CD4-positive, alpha-beta T cell treated with Interleukin-4 for 1 hour (primary cell): ENCODE data around the gene IQSEC2.

Experiments used
- DNase-seq, 2 donors: peaks; one replicate each; pipeline ENCODE4 v3.0.0-alpha.2; 2020 to 2022

IQSEC2 gene

DNA sequence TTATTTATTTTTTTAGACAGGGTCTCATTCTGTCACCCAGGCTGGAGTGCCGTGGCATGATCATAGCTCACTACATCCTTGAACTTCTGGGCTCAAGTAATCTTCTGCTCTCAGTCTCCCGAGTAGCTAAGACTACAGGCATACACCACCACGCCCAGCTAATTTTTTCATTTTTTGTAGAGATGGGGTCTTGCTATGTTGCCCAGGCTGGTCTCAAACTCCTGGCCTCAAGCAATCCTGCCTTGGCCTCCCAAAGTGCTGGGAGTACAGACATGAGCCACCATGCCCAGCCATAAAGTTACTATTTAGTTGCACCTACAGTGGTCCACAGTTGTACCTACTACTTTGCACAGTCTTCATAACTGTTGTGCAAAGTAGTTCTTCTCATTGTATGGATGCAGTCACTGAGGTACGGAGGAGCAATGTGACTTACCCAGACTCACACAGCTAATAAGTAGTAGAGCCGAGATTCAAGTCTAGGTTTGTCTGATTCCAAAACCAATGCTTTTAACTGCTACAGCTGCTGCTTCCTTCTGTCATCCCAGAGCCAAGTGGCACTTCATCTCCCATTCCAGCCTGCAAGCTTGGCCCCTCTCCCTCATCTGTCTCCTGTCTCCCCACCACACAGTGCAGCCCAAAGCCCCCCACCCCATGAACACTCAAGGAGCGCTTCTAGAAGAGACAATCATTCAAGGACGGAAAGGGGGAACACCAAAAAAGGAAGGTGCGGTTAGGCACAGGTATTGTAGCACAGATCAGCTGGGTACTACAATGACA is 24.0 kb upstream of the IQSEC2 start:
- DNase-seq, result no peak

DNA sequence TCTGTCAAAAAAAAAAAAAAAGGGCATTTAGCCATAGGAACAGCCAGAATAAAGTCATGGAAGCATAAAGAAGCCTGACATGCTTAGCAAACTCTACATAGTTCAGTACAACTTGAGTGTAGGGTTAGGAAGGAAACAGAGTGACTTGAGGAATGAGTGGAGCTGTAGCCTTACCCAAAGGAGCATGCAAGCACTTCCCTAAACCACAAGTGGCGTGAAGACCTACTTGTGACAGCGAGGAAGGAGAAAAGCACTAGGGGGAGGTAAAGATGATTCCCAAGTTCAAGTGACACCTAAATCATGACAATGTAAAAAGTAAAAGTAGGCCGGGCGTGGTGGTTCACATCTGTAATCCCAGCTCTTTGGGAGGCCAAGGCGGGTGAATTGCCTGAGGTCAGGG is 21.8 kb upstream of the IQSEC2 start:
- no peak for DNase-seq

- DNase-seq, result no peak
These were observed 18.8 kb upstream of the IQSEC2 start for GRCh38 chrX:53300157-53300556.

- no peak for DNase-seq
These were observed 12.8 kb upstream of the IQSEC2 start for GRCh38 chrX:53294024-53294648.

DNA sequence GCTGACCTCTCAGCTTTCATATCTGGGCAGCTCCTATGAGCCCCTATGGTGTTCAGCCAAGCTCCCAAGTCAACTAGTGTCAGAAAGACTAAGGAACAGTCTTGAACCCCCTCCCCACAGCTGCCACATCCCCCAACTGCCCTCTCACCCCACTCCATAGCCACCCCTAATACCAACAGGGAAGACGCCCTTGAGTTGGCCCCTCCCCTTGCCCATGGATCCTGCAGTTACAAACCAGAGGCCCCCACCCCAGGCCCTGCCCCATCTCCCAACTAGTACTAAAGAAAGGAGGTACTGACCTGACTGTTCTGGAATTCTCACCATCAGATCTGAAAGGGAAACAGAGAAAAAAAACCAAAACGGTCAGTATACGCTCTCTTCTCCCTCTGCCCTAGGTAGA is 10.2 kb upstream of the IQSEC2 start:
- no peak for DNase-seq

DNA sequence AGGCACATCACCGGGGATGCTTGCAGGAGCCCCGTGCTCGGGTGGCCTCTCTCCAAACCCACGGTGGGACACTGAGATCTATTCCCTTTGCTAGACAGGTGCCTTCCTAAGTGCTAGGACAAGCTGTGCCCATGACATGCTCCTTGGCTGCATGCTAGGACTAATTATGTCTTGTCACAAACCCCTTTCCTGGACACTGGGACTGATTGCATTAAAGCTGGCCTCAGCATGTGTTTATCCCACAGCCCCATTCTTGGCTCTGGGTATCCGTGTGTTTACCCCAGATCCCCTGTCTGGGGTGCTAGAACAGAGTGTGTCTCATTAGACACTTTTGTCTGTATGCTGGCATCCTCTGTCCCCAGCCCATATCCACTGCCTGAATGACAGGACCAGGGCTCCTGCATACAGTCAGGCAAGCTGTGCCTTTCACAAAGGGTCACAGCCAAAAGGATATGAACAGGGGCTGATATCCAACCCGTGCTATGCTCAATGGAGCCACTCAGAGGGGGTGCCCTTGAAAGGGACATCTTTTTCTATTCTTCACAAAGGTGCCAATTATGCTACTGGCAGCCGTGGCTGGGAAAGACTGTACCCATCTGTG is 9.2 kb upstream of the IQSEC2 start:
- no peak for DNase-seq

GRCh38 chrX:53288189-53288588 is 6.8 kb upstream of the IQSEC2 start:
- peak; percentile 43 to 55 for DNase-seq

DNA sequence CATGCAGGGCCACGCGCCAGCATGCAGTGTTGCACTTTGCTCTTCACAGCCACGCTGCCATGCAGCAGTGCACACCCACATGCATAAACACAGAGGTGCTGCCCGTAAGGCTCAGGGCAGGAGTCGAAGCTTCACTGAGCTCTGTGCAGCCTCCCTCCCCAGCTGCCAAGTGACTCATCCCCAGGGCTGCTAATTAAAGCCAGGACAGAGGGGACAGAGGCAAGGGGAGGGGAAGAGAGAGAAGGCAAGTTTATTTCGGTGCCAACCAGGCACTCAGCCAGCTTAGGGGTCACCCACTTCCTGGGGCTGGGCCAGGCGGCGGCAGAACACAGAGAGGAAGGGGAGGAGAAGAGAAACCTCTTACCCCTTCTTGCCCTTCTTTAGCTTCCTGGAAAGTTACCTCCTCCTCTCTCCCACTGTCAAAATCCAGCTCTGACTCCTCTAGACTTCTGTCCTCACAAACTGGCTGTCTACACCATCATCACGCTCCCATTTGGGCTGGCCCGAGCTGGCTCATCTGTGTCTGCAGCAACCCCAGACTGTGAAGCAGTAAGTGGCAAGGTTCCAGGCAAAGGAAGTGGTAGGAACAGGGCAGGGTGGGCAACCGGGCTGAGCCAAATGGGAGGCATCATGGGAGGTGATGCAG is 6.2 kb upstream of the IQSEC2 start:
- peak; percentile 24 to 34 for DNase-seq

DNA sequence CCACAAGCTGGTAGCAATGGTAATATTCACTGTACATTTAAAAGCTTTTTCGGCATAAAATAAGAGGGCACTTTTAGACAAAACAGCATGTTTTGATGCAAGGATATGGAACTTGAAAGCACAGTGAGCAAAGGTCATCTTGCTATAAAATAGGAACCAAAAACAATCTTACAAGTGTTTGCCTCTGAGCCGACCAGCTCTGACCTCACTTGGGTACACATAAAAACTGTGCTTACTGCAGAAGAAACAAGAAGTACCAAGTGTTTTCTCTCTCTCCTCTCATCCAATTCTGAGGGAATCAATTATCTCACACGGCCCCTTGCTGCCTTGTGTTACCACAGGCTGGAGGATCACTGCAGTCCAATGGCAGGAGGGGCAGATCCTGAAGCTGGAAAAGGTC is 4.8 kb upstream of the IQSEC2 start:
- DNase-seq, result no peak

DNA sequence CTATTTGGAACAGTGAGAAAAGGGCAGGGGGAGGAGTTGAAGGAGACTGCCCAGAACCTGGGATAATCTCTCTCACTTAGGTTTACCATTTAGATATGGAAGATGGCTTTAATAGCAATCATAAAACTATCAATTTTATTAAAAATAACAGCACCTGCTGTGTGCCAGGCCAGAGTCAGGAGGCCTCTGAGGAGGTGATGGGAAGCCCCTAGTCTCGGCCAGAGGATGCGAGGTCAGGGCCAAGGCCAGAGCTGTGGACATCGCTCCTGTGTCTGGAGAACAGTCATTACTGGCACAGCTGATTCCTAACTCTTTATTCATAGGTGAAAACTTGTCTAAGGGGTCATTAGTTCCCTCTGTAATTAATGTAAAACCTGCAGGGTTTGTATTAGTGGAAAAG is 4.2 kb upstream of the IQSEC2 start:
- DNase-seq, result no peak

GRCh38 chrX:53284684-53285447 is 3.5 kb upstream of the IQSEC2 start:
- DNase-seq, result peak; percentile 46 to 59

DNA sequence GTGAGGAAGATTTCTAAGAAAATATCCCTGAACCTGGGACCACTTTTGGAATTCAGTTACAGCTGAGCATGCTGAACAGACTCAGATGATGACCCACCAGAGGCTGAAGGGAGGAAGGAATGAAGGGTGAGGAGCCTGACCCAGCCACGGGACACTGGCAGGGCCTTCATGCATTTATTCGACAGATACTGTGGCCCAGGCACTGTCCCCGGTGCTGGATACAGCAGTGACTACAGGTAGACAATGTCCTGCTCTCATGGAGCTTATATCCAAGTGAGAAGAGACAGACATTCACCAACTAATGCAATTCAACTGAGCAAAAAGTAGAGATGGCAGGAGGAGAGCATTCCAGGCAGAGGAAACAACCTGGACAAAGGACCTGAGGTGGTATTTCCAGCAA is 2.2 kb upstream of the IQSEC2 start:
- DNase-seq, result no peak

GRCh38 chrX:53283099-53283498 is 1.7 kb upstream of the IQSEC2 start:
- no peak for DNase-seq

- DNase-seq, result no peak
These were observed 745 bp upstream of the IQSEC2 start for GRCh38 chrX:53281963-53282695.

GRCh38 chrX:53280331-53281320 is 758 bp downstream of the IQSEC2 start:
- no peak for DNase-seq

GRCh38 chrX:53279296-53280237 is 1.8 kb downstream of the IQSEC2 start:
- DNase-seq, result peak in 1 of 2 donors; percentile 8

GRCh38 chrX:53272808-53273337 is 8.5 kb downstream of the IQSEC2 start:
- no peak for DNase-seq

GRCh38 chrX:53269536-53270107 is 11.8 kb downstream of the IQSEC2 start:
- no peak for DNase-seq

DNA sequence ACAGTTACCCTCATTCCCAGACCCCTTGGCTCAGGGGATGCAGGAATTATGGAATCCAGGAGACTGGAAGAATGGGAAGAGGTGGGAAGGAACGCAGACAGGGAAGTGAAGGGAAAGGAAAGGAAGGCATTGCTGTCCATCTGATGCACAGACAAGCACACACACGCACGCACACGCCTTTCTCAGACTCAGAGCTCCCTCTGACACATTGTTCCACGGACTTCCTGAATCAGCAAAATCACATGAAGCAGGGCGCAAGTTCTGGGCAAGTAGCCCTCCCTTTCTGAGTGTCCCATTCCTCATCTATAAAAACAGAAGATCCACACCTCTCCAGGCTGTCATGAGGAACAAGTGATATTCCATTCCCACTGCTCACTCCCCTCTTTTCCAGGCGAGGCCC is 13.2 kb downstream of the IQSEC2 start:
- DNase-seq, result no peak
